NCI-H345 (cell line): ENCODE results near the gene APBB1.
"Not testable (repeated sequence)": the region's sequence is repeated elsewhere in the genome, so short reads cannot be mapped to it uniquely, and the experiment has no call there.

ENCODE experiments used
- DNase-seq: peaks from one replicate; lab custom pipeline; 2025; lab: John Stamatoyannopoulos, UW

Gene APBB1

DNA sequence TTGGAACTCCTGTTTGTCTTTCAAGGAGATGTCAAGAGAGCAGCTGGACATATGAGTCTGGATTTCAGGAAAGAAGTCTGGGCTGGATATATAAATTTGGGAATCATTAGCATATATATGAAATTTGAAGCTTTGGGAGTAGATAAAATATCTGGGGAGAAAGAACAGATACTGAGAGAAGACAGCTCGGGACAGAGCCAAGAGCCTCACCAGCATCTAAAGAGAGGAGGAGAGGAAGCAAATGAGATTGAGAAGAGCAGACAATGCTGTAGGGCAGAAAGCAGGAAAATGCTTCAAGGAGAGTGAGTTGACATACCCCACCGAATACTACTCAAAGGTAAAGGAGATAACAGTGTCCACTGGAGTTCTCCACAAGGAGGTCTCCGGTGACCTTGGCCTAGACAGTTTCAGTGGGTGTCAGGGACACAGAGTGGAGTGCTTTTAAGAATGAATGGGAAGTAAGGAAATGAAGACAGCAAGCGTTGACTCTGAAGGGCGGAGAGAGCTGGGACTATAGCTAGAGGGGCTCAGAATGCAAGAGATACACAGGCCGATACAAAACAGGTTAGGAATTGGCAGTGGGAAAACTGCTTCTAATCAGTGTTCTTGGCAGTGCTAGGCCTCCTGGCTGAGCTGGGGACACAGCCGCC, 862 bp downstream of the APBB1 start:
- peak; percentile 24 for DNase-seq

GRCh38 chr11:6415797-6416196, 3.1 kb downstream of the APBB1 start:
- DNase-seq: no peak

- no peak for DNase-seq
Measured at GRCh38 chr11:6414874-6415328, 4.0 kb downstream of the APBB1 start.

- no peak for DNase-seq
Measured at GRCh38 chr11:6413791-6414201, 5.1 kb downstream of the APBB1 start.

GRCh38 chr11:6411594-6412031, 7.3 kb downstream of the APBB1 start:
- DNase-seq: no peak

- no peak for DNase-seq
Measured at GRCh38 chr11:6410695-6411430, 8.0 kb downstream of the APBB1 start.

DNA sequence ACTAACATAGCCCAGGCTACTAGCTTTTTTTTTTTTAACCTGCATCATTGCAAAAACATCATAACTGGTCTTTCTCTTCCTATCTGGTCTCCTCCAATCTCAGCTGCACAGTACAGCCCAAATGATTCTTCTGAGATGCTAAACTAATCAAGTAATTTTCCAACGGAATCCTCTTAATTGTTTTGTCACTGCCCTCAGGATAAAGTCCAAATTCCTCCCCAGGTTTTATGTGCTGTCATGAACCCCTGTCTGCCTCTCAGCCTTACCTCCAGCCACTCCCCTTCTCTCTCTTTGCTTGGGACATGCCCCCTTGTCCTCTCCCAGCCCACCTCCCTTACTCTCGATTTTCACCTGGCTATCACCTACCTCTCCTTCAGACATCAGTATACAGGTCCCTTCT, 12.5 kb downstream of the APBB1 start:
- no peak for DNase-seq

DNA sequence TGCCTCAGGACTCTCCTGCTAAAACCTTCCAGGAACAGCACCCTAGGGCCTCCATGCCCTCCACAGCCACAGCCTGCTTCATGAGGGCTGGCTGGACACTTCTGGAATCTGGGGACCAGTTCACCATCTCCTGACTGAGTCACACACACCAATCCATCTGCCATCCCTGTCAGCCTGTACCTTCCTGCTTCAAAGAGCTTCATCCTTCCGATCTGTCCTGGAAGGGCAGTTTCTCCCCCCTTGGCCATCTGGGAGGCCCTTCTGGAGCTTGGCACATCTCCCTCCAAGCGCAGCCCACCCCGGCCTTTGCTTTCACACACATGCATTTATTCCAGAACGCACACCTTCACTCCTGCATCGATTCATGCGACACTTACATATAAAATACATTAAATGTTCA, 13.0 kb downstream of the APBB1 start:
- no peak for DNase-seq

DNA sequence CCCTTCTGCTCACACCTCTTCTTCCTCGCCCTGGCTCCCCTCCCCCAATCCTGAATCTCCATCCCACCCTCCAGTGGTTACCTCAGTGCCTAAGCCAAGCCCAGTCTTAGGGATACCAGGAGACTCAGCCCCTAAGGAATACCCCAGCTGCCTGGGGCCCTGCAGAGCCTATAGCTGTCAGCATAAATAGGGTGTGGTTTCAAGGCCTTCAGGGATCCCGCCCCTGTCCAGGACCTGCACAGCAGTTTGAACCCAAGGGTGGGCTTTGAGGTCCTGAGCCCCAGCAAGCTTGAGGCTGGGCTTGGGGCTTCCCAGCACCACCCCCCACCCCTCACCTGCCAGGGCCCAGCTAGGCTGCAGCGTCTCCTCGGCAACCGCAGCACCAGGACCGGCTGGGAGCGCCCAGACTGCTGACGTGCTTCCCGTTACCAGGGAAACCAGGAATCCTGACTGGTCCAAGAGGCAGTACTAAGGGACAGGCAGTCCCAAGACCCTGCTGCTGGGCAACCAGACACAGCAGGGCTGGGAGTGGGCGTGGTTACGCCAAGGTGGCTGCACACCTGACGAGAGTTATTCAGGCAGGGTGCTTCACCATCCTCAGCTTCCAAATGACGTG, 13.7 kb downstream of the APBB1 start:
- DNase-seq: no peak

GRCh38 chr11:6404342-6405051, 14.4 kb downstream of the APBB1 start:
- no peak for DNase-seq

- DNase-seq: no peak
Measured at GRCh38 chr11:6403539-6403938, 15.4 kb downstream of the APBB1 start.

DNA sequence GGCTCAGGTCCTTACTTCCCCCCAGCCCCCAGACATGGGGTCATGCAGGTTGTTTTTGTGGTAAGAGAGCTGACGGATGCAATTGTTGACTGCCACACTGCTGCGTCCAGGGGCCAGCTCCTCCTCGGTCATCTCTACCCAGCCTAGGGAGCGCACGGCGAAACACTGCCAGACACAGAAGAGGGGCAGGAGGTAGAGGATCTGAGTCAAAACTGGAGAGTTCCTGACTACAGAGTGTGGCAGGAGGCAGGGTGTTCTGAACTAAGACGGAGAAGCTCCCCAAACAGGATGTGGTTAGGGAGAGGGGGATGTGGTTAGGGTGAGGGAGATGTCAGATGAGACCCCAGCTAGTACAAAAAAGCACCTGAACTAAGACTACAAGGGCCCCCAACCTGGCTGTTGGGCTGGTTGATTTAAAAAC, 16.3 kb downstream of the APBB1 start:
- DNase-seq: no peak

- no peak for DNase-seq
Measured at GRCh38 chr11:6402061-6402470, 16.8 kb downstream of the APBB1 start.

GRCh38 chr11:6401464-6401863, 17.4 kb downstream of the APBB1 start:
- no peak for DNase-seq

DNA sequence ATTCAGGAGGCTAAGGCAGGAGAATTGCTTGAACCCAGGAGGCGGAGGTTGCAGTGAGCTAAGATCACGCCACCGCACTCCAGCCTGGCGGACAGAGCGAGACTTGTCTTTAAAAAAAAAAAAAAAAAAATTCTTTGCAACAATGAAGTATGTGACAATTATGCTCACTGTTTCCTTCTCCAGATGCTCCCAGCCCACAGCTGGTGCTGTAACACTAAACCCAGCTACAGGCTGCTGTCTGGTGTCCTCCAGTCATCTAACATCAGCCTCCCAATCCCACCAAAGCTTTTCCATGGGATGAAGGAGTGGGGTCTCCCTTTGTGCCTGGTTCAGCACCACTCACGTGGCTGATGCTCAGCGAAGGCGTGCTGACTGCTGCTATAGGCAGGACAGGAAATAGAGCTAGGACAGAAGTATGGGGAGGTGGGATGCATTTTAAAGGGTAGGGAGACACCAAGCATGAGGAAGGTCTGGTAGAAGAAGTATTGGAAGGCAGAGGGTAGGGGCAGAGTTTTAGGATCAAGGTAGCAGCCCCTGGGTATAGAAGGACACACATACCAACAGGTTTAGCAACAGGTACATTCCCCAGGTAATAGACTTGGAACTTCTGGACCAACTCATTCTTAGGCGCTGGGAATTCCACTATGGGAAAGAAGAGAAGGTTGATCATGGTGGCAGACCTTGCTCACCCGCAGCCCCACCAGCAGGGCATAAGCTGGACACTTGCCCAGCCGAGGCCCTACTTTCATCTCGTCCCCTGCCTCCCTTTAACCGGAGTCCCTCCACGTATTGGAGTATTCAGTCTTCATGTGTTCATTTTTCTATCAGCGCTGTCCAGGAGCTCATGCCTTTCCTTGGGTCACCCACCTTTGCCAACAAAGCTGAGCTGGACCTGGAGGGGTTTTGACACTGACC, 18.2 kb downstream of the APBB1 start:
- DNase-seq: no peak

- DNase-seq: no peak
Measured at GRCh38 chr11:6397636-6398035, 21.3 kb downstream of the APBB1 start.

DNA sequence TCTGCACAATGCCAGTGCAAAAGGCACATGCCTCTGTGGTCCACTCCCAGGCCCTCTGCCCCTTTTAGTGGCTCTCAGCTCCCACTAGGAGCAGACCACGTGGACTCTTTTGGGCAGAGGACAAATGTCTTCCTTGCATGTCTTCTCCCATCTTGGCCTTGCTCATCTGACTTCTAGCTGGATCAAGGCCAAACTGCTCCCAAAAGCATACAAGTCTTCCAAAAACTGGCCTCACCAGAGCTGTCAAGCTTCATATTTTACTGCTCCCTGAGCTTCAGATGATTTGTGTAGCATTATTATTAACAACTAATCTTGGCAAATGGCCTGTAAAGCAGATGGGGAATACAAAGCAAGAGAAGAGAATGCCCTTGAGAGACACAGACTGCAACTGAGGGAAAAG, 21.7 kb downstream of the APBB1 start:
- no peak for DNase-seq

DNA sequence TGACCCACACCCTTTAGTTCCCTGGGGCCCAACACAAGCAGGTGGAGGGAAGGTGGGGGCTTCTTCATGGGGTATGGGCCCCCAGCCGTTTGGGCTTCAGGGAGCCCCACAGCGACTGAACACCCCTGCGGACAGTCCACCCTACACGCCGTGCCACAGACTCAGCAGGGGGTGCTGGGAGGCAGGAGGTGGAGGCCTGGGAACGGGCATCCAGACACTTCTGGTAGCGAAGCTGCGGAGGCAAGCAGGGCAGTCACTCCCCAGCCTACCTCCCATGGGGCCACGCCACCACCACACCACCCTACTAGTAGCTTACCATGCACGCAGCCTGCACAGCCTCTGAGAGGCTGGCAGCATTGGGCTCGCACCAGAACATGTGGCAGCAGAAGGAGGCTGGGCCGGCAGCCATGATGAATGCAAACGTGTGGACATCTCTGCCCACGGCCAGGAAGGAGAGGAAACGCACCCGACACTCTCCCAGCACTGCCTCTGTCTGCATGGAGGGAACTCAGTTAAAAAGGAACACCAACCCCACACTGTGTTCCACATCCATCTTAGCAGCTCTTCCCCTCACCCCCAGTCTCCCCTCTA, 23.3 kb downstream of the APBB1 start:
- no peak for DNase-seq

- no peak for DNase-seq
Measured at GRCh38 chr11:6393989-6394670, 24.8 kb downstream of the APBB1 start.

- not testable (repeated sequence) for DNase-seq
Measured at GRCh38 chr11:6392251-6392650, 26.6 kb downstream of the APBB1 start.
